ENCODE results near the gene CD8A.
"Not testable (repeated sequence)": the region's sequence is repeated elsewhere in the genome, so short reads cannot be mapped to it uniquely, and the experiment has no call there.

GRCh38 chr2:86835548-86835889 is 44.8 kb upstream of the CD8A start:
- TF ChIP-seq CTCF (IDR thresholded peaks at IDR 0.05; ENCODE audit: low read depth, low read length, poor library complexity, severe bottlenecking); EZH2phosphoT487 (IDR thresholded peaks at IDR 0.05; ENCODE audit: borderline replicate concordance, low read length): not testable (repeated sequence)
